Measurements from ENCODE around the gene AFTPH.

AFTPH gene

DNA sequence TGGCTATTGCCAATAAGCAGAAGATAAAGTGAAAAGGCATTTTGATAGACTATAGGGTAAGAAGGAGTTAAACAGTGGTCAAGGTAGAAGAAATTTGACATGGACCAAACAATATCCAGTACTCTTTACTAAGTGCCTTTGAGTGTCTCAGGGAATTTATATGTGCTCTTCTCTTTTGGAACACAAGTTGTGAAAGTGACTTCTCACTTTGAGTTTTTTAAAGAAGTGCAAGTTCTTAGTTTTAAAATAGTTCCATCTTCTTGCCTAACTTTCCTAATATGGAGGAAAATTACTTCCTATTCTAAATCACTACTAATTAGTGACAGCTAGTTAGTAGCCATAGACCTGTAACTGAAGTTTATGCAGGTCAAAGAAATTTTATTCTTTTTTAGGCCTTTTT is 63.4 kb downstream of the AFTPH start:
- TF ChIP-seq, protein P1, sequence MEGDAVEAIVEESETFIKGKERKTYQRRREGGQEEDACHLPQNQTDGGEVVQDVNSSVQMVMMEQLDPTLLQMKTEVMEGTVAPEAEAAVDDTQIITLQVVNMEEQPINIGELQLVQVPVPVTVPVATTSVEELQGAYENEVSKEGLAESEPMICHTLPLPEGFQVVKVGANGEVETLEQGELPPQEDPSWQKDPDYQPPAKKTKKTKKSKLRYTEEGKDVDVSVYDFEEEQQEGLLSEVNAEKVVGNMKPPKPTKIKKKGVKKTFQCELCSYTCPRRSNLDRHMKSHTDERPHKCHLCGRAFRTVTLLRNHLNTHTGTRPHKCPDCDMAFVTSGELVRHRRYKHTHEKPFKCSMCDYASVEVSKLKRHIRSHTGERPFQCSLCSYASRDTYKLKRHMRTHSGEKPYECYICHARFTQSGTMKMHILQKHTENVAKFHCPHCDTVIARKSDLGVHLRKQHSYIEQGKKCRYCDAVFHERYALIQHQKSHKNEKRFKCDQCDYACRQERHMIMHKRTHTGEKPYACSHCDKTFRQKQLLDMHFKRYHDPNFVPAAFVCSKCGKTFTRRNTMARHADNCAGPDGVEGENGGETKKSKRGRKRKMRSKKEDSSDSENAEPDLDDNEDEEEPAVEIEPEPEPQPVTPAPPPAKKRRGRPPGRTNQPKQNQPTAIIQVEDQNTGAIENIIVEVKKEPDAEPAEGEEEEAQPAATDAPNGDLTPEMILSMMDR (IDR thresholded peaks at IDR 0.05), result no peak

DNA sequence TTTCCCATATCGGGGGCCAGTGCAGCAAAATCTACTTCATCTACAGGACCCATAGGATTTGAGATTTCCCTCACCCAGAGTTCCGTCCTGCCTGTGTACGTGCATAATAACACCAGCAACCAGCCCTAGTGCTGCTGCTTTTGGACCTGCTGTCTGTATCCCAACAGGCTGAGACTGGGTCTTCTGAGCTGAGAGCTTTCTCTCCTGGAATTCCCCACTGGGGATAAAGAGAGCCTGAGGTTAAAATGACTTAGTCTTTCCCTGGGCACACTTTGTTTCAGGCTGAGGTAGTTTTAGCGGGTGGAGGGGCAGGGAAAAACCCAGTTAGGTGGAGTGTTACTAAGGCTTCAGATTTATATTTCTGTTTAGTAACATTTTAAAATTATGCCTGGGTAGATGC is 67.1 kb downstream of the AFTPH start:
- TF ChIP-seq, protein P1 (IDR thresholded peaks at IDR 0.05), result no peak

DNA sequence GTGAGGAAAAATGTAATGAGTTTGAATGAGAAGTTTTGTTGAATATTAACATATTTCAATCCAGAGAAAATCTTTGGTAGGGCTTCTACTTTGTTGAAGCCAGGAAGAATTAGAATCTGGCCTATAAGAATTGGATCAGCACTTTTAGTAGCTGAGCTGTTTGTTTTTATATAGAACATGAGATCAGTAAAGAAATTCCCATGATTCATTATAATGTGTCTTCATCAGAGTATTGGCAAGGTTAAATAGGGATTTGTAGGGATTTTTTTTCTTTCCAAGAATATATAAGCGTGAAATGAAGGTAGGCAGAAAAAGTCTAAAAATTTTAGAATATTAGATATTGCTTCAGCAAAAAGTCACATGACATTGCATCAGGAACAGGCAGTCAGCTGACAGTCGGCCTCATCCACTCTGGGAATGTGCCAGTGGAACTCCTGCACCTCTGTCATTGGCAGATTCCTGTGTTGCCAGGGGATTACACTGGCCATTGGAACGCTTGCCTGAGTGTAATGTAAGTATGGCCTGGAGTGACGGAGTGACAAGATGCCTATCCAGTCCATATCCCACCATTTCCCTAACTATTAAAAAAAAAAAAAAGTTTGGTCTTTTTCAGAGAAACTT is 69.0 kb downstream of the AFTPH start:
- TF ChIP-seq, protein P1 (IDR thresholded peaks at IDR 0.05), result no peak

DNA sequence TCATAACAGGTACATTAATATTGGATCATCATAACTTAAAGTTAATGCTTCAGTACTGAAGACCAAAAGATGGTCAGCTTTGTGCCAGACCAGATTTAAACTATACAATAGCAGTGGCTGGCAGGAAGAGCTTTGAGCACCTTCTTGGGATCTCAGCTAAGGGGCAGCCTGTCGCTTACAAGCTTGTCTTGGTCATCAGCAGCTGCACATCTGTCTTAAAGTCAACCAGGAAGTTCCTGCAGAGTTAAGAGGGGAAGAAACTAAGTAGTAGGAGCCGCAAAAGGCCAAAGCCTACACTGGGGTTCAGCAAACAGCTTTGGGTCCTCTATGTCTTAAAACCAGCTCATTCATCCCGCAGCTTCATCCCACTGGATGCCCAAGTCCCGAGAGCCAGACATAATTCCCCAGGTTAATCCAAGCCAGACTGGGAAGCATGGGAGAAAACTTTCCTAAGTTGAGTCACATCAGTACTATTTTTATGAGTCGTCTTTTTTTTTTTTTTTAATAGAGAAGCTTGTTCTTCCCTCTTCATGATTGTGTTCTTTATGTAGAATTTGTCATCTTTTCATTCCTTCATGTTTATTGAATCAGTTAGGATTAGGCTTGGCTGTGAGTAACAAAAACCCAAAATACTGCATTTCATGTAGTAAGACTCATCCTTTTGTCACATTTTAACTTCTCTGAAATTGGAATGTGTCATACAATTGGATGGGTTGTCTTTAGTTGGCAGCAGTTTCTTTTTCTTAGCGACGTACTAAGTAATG is 70.3 kb downstream of the AFTPH start:
- TF ChIP-seq, protein P1 (IDR thresholded peaks at IDR 0.05), result no peak

DNA sequence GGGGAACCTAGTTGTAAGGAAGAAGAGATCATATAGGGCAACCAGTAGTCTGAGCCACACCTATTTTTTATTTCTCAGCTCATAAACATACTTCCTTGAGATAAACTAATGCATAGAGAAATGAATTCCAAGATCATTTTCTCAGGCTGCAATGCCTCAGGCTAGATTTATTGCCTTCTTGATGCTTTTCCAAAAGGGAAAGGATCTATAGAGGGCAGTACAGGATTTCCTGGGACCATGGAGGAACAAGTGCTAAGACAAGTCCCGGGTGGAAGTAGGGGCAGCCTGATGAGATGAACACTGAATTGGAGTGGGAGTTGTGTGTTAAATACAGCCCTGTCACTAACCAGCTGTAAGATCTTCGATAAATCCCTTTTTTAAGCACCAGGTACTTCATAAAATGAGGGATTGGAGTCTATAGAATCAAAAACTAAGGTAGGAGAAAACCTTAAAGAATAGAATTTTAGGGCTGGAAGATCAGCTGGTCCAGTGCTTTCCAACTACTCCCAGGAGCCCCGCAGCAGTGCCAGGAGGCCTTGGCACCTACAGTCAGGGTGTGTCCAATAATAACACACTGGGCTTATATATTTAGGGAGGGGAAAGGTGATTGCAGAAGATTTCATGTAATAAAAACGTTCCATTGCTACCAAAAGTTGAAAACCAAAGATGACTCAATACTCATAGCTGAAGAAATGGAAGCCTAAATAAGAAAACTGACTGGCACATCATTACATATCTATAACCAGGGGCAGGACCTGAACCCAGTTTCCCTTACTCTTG is 71.5 kb downstream of the AFTPH start:
- TF ChIP-seq, protein P1 (IDR thresholded peaks at IDR 0.05), result no peak

DNA sequence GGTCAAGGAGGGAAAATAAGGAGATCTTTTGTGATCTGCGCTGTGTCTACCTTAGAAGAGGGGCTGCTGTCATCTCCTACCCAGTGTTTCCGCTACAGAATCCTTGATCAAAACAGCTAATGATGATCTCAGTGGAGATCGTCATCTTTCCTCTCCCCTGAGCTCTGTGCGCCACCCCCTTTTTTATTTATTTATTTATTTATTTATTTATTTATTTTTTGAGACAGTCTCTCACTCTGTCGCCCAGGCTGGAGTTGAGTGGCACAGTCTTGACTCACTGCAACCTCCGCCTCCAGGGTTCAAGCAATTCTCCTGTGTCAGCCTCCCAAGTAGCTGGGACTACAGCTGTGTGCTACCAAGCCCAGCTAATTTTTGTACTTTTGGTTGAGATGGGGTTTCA is 74.1 kb downstream of the AFTPH start:
- TF ChIP-seq, protein P1 (IDR thresholded peaks at IDR 0.05), result no peak

DNA sequence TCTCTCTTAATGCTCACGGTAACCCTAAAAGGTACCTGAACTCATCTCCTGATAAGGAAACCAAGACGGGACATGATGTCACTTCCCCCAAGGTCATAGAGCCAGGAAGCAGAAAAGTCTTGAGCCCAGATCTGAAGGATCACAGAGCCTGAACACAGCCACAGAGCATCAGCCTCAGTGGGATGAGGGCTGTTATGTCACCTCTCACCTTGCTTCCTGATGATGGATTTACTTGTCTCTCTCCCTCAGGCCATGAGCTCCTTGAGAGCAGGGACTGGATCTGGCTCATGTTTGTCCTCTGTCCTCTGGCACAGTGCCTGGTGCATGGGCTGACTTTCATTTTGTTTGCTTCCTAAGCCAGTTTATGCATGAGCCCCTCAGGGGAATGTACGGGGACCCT is 75.3 kb downstream of the AFTPH start:
- TF ChIP-seq, protein P1 (IDR thresholded peaks at IDR 0.05), result no peak

All from LNCAP (cell line).